ENCODE results near the gene TNPO3.

DNA sequence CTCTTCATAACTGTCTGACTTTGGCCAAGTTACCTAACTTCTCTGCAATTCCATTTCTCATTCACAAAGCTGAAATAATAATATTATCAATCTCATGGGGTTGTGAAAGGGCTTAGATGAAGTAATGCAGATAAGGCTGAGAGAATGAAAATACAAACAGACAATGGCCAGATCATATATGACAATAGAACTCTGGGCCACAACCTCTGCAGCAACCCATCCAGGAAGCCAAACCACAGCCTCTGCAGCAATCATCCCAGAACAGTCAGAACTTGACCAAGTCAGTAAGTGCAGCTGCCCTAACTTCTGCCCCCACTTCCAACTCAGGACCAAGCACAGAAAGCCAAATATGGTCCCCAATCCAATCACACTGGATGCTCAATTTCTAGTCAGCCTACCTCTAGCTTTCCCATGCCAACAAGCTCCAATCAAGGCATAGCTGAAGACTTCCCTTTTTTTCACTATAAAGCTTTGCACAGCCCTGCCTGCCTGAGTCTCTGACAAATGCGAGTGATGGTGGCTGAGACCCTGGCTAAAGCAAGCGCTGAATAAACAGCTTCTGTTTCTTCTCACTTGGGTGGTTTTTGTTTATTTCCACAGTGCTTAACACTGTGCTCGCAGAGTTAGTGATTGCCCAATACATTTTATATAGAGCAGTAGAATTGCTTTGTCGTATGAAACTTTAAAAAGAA lies 34.8 kb upstream of the TNPO3 start:
- no peak for TF ChIP-seq POLR2A (IDR thresholded peaks at IDR 0.05; ENCODE audit: low read depth, low read length)
- TF ChIP-seq CTCF (conservative IDR thresholded peaks at IDR 0.05; ENCODE audit: low read depth, low read length): no peak
- TF ChIP-seq ELK1 (IDR thresholded peaks at IDR 0.05; ENCODE audit: borderline replicate concordance, low read depth, low read length): no peak
- TF ChIP-seq RCOR1 (IDR thresholded peaks at IDR 0.05; ENCODE audit: insufficient replicate concordance, low read length): no peak
- peak; percentile 64 for TF ChIP-seq CEBPB (IDR thresholded peaks at IDR 0.05; ENCODE audit: low read depth, low read length)
- no peak for TF ChIP-seq RAD21 (IDR thresholded peaks at IDR 0.05; ENCODE audit: low read length)
- no peak for TF ChIP-seq USF2 (IDR thresholded peaks at IDR 0.05; ENCODE audit: low read depth, low read length)
